ENCODE data around the gene LRCH1. TPM values are rescaled to one million over a fixed set of nuclear protein-coding genes. Genes with fewer than 3 reads are reported as not detected.

The LRCH1 gene
- total RNA-seq, 2 experiments from 2014 or later, result 16.9 to 18.1 TPM

DNA sequence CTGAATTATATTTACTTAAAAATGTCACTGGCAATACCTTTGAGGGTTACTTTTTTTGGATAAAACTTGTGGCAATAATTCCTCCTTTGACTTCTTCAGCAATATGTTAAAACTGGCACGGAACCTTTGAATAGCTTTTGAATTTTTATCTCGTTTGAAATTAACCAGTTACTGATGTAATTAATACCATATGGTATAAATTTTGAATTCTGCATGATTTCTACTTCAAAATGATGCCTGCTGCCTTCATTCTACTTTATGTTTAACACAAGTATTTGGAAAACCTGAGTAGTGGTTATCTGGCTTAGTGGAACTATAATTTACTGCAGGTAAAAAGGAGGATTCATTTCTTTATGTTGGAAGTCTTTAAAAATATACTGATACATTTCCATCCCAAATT, 85.3 kb downstream of the LRCH1 start:
- Mint-ChIP-seq H3K27me3 (no peaks in the 10 kb centered on the region), H3K9me3 (no peaks in the 10 kb centered on the region), H3K4me1 (peaks cover 31% of the 10 kb centered on the region), H3K4me3 (no peak overlapping the region), H3K36me3 (peaks cover 13% of the 10 kb centered on the region), H3K27ac (no peak overlapping the region)
- DNase-seq, result no peak

- no peak for DNase-seq
- Mint-ChIP-seq H3K4me1 (peaks cover 33% of the 10 kb centered on the region), H3K36me3 (peaks cover 9% of the 10 kb centered on the region), H3K27ac (no peak overlapping the region), H3K4me3 (no peak overlapping the region), H3K9me3 (no peaks in the 10 kb centered on the region), H3K27me3 (no peaks in the 10 kb centered on the region)
These were observed 86.3 kb downstream of the LRCH1 start for GRCh38 chr13:46639033-46639981.

DNA sequence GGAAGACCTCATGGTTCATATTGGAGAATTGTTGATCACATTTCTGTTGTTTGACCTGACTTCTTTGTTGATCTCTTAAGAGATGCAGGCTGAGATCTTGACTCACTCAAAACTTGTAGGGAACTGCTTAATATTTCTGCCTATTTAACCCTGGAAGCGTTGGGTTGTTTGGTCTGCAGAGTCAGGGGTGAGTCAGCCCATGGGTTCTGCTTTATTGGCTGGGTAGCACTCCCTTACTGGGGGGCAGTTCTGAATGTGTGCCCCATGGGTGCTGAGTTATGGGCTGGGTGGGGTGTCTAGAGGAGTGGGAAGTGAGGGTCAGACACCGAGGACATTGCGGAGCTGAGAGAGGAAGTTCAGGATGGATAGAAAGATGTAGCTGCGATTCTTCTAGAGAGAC, 87.9 kb downstream of the LRCH1 start:
- no peak for DNase-seq
- peaks cover 6% of the 10 kb centered on the region for H3K36me3 Mint-ChIP-seq
- no peaks in the 10 kb centered on the region for H3K27me3 Mint-ChIP-seq
- no peak overlapping the region for H3K4me3 Mint-ChIP-seq
- peaks cover 35% of the 10 kb centered on the region for H3K4me1 Mint-ChIP-seq
- H3K9me3 Mint-ChIP-seq, result no peaks in the 10 kb centered on the region
- no peak overlapping the region for H3K27ac Mint-ChIP-seq

DNA sequence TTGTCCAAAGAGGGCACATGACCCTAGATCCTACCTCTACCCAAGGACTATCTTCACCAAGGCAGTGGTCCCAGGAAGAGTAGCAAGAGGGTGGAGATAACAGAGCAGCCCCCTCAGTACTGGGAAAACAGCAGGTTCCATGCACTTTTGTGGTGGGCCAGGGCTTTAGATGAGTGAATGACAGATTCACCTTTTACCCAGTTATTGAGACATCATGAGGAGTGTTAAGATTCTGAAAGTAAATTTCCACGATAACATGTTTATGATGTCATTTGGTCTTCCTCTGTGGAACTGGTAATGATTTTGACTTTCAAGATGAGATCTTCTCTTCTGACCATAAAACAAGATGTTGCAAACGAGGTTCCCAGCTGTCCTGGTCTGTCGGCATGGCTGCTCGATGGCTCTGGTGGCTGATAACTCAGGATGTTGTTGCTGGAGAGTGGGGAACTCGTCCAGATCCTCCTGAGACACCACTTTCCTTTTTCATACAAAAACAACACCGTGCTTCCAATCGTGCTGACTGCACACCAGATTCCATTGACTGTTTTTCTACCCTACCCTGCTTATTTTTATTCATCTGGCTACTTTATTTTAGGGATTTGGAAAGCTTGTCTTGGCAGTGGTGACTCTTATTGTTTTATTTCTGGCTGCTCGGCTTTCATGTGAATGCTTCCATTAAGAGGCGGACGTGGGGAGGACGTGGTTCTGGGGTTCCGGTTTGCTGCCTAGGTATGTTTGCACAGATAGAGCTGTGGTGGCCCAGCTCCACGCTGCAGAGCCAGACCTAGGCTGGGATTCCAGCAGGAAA, 88.5 kb downstream of the LRCH1 start:
- Mint-ChIP-seq H3K4me1 (peaks cover 37% of the 10 kb centered on the region), H3K4me3 (no peak overlapping the region), H3K9me3 (no peaks in the 10 kb centered on the region), H3K27me3 (no peaks in the 10 kb centered on the region), H3K36me3 (peaks cover 3% of the 10 kb centered on the region), H3K27ac (no peak overlapping the region)
- DNase-seq, result no peak

DNA sequence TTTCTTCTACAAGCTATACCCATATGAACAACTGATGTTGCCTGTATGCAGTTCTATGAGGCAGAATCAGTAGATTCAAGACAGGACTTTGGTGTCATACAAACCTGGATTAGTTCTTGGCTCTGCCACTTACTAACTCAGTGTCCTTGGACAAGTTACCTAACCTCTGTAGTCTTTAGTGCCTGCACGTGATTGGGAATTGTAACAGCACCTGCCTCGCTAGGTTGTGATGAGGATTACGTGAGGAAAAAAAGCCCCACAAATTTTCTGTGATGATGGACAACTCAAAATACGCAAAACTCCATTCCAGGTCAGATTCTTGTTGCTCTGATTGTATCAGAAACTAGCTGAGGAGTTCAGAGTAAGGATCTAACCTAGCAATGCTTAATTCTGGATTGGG, 89.3 kb downstream of the LRCH1 start:
- peaks cover 37% of the 10 kb centered on the region for H3K4me1 Mint-ChIP-seq

GRCh38 chr13:46643165-46643777, 90.3 kb downstream of the LRCH1 start:
- peaks cover 41% of the 10 kb centered on the region for H3K4me1 Mint-ChIP-seq

More for the DNA sequence above, 89.3 kb downstream of the LRCH1 start:
- Mint-ChIP-seq H3K9me3 (no peaks in the 10 kb centered on the region), H3K4me3 (no peak overlapping the region), H3K27ac (no peak overlapping the region), H3K27me3 (no peaks in the 10 kb centered on the region), H3K36me3 (no peaks in the 10 kb centered on the region)
- DNase-seq, result no peak

DNA sequence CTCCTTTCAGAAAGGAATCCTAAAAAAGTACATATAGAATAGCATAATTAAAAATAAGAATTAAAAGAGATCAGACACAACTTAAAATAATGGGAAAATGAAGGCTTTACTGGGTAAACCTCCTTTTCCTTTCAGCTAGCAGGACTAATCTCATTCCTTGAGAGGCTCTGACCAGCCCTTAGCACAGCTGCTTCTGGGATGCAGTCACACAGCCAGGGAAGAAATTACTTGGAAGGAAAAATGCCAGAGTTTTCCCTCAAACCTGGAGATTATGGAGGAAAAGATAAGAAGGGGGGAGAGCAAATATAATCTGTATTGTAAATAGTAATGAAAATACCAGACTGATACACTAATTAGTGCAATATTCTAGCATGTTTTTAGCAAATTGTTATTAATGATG, 91.8 kb downstream of the LRCH1 start:
- H3K9me3 Mint-ChIP-seq, result no peaks in the 10 kb centered on the region
- no peak overlapping the region for H3K4me3 Mint-ChIP-seq

More at GRCh38 chr13:46643165-46643777, 90.3 kb downstream of the LRCH1 start:
- no peaks in the 10 kb centered on the region for H3K27me3 Mint-ChIP-seq
- H3K4me3 Mint-ChIP-seq, result no peak overlapping the region
- H3K36me3 Mint-ChIP-seq, result no peaks in the 10 kb centered on the region
- DNase-seq, result no peak
- H3K9me3 Mint-ChIP-seq, result no peaks in the 10 kb centered on the region
- no peak overlapping the region for H3K27ac Mint-ChIP-seq

GRCh38 chr13:46647512-46648065, 94.6 kb downstream of the LRCH1 start:
- H3K36me3 Mint-ChIP-seq, result peaks cover 8% of the 10 kb centered on the region
- no peaks in the 10 kb centered on the region for H3K9me3 Mint-ChIP-seq
- peaks cover 39% of the 10 kb centered on the region for H3K4me1 Mint-ChIP-seq
- no peak overlapping the region for H3K4me3 Mint-ChIP-seq
- H3K27ac Mint-ChIP-seq, result no peak overlapping the region
- no peaks in the 10 kb centered on the region for H3K27me3 Mint-ChIP-seq
- DNase-seq, result no peak

More for the DNA sequence above, 91.8 kb downstream of the LRCH1 start:
- H3K27ac Mint-ChIP-seq, result no peak overlapping the region
- peaks cover 41% of the 10 kb centered on the region for H3K4me1 Mint-ChIP-seq
- H3K27me3 Mint-ChIP-seq, result no peaks in the 10 kb centered on the region
- DNase-seq, result no peak
- H3K36me3 Mint-ChIP-seq, result no peaks in the 10 kb centered on the region

- no peaks in the 10 kb centered on the region for H3K9me3 Mint-ChIP-seq
- H3K4me3 Mint-ChIP-seq, result no peak overlapping the region
- H3K27me3 Mint-ChIP-seq, result no peaks in the 10 kb centered on the region
- no peak overlapping the region for H3K27ac Mint-ChIP-seq
- H3K36me3 Mint-ChIP-seq, result peaks cover 12% of the 10 kb centered on the region
- H3K4me1 Mint-ChIP-seq, result peaks cover 36% of the 10 kb centered on the region
- DNase-seq, result no peak
These were observed 95.2 kb downstream of the LRCH1 start for GRCh38 chr13:46648166-46648607.

GRCh38 chr13:46649816-46650215, 96.8 kb downstream of the LRCH1 start:
- no peaks in the 10 kb centered on the region for H3K27me3 Mint-ChIP-seq
- H3K4me3 Mint-ChIP-seq, result no peak overlapping the region
- H3K27ac Mint-ChIP-seq, result no peak overlapping the region
- H3K9me3 Mint-ChIP-seq, result no peaks in the 10 kb centered on the region
- no peak for DNase-seq
- peaks cover 37% of the 10 kb centered on the region for H3K4me1 Mint-ChIP-seq
- H3K36me3 Mint-ChIP-seq, result peaks cover 18% of the 10 kb centered on the region

DNA sequence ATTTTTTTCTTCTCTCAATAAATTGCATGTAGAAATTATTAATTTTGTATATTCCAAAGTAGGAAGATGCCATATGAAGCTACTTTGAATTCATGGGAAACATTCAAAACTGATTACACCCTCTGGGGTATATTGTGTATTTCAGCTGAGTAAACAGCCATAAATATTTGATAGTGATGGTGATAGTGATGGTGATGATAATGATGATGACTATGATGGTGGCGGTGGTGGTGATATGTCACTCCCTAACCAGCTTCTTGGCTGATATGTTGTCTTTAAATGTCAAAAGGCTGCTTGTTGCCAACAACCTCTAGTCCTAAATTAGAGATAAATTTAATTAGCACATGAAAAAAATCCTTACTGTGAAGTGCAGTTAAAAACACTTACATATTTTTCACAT, 102.0 kb downstream of the LRCH1 start:
- Mint-ChIP-seq H3K4me1 (peaks cover 47% of the 10 kb centered on the region), H3K36me3 (peaks cover 27% of the 10 kb centered on the region)

DNA sequence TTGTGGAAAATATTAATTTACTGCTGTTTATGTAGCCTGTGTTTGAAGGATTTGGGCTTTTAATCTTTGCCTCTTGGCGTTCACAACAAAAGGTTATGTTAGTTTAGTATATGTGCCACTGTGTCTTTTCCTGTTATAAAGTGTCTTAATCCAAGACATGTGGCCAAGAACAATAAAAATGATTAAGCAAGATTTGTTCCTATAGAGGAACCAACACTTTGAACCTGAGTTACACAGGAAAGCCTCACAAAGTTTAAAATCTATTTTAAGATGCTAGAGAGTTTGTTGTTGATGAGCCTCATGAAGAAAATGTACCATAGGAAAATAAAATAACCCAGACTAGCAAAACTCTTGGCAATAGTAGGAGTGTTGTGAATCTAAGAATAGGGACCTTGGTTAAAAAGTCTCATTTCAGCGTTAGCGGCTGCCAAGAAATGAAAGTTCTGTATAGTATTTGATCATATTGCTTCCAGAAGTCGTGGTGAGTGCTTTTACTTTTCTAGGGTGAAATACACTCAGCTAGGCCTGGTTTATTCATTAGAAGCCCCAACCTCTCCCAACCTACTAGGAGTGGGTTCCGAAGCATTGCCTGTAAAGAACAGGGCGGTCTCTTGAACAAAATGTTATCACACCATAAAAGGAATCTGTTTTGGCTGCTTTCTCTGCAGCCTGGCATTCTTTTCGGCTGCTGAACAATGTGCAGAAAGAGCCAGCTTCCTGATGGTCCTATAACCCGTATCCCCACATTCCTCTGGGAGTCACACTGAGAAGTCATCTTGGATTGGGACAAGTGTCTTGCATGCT, 102.6 kb downstream of the LRCH1 start:
- peak overlapping the region; percentile 20 for H3K27ac Mint-ChIP-seq
- H3K36me3 Mint-ChIP-seq, result peaks cover 27% of the 10 kb centered on the region
- no peak for DNase-seq
- no peaks in the 10 kb centered on the region for H3K9me3 Mint-ChIP-seq
- peaks cover 45% of the 10 kb centered on the region for H3K4me1 Mint-ChIP-seq
- H3K4me3 Mint-ChIP-seq, result no peak overlapping the region
- H3K27me3 Mint-ChIP-seq, result no peaks in the 10 kb centered on the region

More for the DNA sequence above, 102.0 kb downstream of the LRCH1 start:
- no peak overlapping the region for H3K27ac Mint-ChIP-seq
- H3K4me3 Mint-ChIP-seq, result no peak overlapping the region
- no peak for DNase-seq
- H3K9me3 Mint-ChIP-seq, result no peaks in the 10 kb centered on the region
- H3K27me3 Mint-ChIP-seq, result no peaks in the 10 kb centered on the region

GRCh38 chr13:46656786-46657185, 103.8 kb downstream of the LRCH1 start:
- Mint-ChIP-seq H3K4me1 (peaks cover 38% of the 10 kb centered on the region), H3K27ac (peak overlapping the region; percentile 43), H3K4me3 (no peak overlapping the region), H3K9me3 (no peaks in the 10 kb centered on the region), H3K36me3 (peaks cover 28% of the 10 kb centered on the region), H3K27me3 (no peaks in the 10 kb centered on the region)
- no peak for DNase-seq
